Measurements from ENCODE around the gene CEP162.

The CEP162 gene

DNA sequence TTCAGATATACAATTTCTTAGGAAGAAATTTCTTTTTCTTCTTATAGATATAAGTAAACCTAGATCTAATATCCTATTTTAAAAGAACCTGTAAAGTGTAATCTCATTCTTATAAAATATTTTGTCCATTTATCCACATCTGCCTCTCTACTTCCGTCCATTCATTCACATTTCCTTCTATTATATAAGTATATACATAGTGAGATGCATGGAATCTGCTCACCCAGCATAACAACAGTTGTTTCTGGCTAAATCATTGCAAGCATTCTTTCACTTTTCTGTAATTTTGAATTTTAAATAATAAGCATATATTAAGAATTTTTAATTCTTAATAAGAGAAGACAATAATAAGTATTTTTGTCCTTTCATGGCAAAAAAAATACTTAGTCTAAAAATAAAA lies 45.4 kb downstream of the CEP162 start (continued):
- TF ChIP-seq ZNF571 (tag by site-specific recombination; IDR thresholded peaks at IDR 0.05) = no peak
- no peak for TF ChIP-seq SP3 (tag by site-specific recombination; IDR thresholded peaks at IDR 0.05)
- TF ChIP-seq ZNF623 (tag by site-specific recombination; IDR thresholded peaks at IDR 0.05) = no peak
- TF ChIP-seq ZNF521 (tag by site-specific recombination; IDR thresholded peaks at IDR 0.05) = no peak
- no peak for TF ChIP-seq ZNF639 (tag by site-specific recombination; IDR thresholded peaks at IDR 0.05)
- no peak for TF ChIP-seq ZNF302 (tag by site-specific recombination; IDR thresholded peaks at IDR 0.05; ENCODE audit: low read depth)

- ChIA-PET POLR2A (no interaction called here), CTCF (no interaction called here)
- H3K4me3 ChIP-seq (ENCODE audit: low read depth, low read length) = no peak overlapping the region
- no peaks in the 10 kb centered on the region for H3K9me3 ChIP-seq (ENCODE audit: control insufficient read depth, insufficient read depth, low read depth, low read length)
- no peaks in the 10 kb centered on the region for H3K4me1 ChIP-seq (ENCODE audit: control insufficient read depth, insufficient read depth, low read length)
- H3K36me3 ChIP-seq (ENCODE audit: control insufficient read depth in 2 of 2, insufficient read depth in 1 of 2, low read length in 2 of 2) = peaks cover 4 to 12% of the 10 kb centered on the region in 2 experiments; a peak in 2 of 3 replicates
- no peak for TF ChIP-seq GLI2 (tag by site-specific recombination; IDR thresholded peaks at IDR 0.05; ENCODE audit: borderline replicate concordance, low read depth)
- TF ChIP-seq ZNF558 (tag by site-specific recombination; IDR thresholded peaks at IDR 0.05) = no peak
- TF ChIP-seq, protein P1, sequence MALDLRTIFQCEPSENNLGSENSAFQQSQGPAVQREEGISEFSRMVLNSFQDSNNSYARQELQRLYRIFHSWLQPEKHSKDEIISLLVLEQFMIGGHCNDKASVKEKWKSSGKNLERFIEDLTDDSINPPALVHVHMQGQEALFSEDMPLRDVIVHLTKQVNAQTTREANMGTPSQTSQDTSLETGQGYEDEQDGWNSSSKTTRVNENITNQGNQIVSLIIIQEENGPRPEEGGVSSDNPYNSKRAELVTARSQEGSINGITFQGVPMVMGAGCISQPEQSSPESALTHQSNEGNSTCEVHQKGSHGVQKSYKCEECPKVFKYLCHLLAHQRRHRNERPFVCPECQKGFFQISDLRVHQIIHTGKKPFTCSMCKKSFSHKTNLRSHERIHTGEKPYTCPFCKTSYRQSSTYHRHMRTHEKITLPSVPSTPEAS (tag by site-specific recombination; IDR thresholded peaks at IDR 0.05) = no peak
- TF ChIP-seq ZBTB44 (tag by site-specific recombination; IDR thresholded peaks at IDR 0.05) = no peak
- TF ChIP-seq ZNF658 (tag by site-specific recombination; IDR thresholded peaks at IDR 0.05) = no peak
- no peak for TF ChIP-seq ZNF621 (tag by site-specific recombination; IDR thresholded peaks at IDR 0.05)
- TF ChIP-seq ZNF610 (tag by site-specific recombination; IDR thresholded peaks at IDR 0.05; ENCODE audit: borderline replicate concordance) = no peak
- no peak for TF ChIP-seq ZNF132 (tag by site-specific recombination; IDR thresholded peaks at IDR 0.05; ENCODE audit: borderline replicate concordance)
- TF ChIP-seq, protein P2, sequence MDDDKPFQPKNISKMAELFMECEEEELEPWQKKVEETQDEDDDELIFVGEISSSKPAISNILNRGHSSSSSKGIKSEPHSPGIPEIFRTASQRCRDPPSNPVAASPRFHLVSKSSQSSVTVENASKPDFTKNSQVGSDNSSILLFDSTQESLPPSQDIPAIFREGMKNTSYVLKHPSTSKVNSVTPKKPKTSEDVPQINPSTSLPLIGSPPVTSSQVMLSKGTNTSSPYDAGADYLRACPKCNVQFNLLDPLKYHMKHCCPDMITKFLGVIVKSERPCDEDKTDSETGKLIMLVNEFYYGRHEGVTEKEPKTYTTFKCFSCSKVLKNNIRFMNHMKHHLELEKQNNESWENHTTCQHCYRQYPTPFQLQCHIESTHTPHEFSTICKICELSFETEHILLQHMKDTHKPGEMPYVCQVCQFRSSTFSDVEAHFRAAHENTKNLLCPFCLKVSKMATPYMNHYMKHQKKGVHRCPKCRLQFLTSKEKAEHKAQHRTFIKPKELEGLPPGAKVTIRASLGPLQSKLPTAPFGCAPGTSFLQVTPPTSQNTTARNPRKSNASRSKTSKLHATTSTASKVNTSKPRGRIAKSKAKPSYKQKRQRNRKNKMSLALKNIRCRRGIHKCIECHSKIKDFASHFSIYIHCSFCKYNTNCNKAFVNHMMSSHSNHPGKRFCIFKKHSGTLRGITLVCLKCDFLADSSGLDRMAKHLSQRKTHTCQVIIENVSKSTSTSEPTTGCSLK (tag by site-specific recombination; IDR thresholded peaks at IDR 0.05) = no peak
- no peak for TF ChIP-seq ZNF19 (tag by site-specific recombination; IDR thresholded peaks at IDR 0.05; ENCODE audit: low read depth)
- no peak for TF ChIP-seq ZNF37A (tag by site-specific recombination; IDR thresholded peaks at IDR 0.05)
- TF ChIP-seq ZNF654 (tag by site-specific recombination; IDR thresholded peaks at IDR 0.05; ENCODE audit: low read depth) = no peak
- TF ChIP-seq ZNF146 (tag by site-specific recombination; IDR thresholded peaks at IDR 0.05) = no peak
- no peak for TF ChIP-seq ZBTB17 (tag by site-specific recombination; IDR thresholded peaks at IDR 0.05)
- TF ChIP-seq ZNF777 (tag by site-specific recombination; IDR thresholded peaks at IDR 0.05; ENCODE audit: borderline replicate concordance) = no peak
- H3K27ac ChIP-seq (ENCODE audit: extremely low read depth, low read depth, low read length) = no peak overlapping the region
Observed at GRCh38 chr6:84177241-84177640, 50.2 kb downstream of the CEP162 start.

Data from HEK293 (cell line).